Skin of body (tissue), 2 donors: ENCODE results near the gene PRKAR2A. TPM values are rescaled to one million over a fixed set of nuclear protein-coding genes. Genes with fewer than 3 reads are reported as not detected.
A peak's percentile ranks its signal among the peaks of the same experiment; 100 is the strongest.
"Not testable (repeated sequence)": the region's sequence is repeated elsewhere in the genome, so short reads cannot be mapped to it uniquely, and the experiment has no call there.

Experiments used
- DNase-seq: peaks from one replicate; lab custom pipeline; 2025; lab: John Stamatoyannopoulos, UW
- total RNA-seq: library from RNA; depleted of rRNA; stranded (reverse); fragments of >200 nt; gene quantifications from one replicate; pipeline ENCODE4 v1.2.3, GENCODE V29; 2014

Gene PRKAR2A
- total RNA-seq, 1 donor from 2014 or later, result 18.2 TPM

GRCh38 chr3:48782046-48782445 is 65.6 kb downstream of the PRKAR2A start:
- DNase-seq, result no peak

- DNase-seq, result not testable (repeated sequence)
These were observed 69.1 kb downstream of the PRKAR2A start for GRCh38 chr3:48778565-48778964.

GRCh38 chr3:48776854-48777253 is 70.8 kb downstream of the PRKAR2A start:
- DNase-seq, result no peak

- DNase-seq, result no peak
These were observed 77.5 kb downstream of the PRKAR2A start for GRCh38 chr3:48770192-48770502.

GRCh38 chr3:48765376-48765775 is 82.3 kb downstream of the PRKAR2A start:
- no peak for DNase-seq

- DNase-seq, result no peak
These were observed 84.9 kb downstream of the PRKAR2A start for GRCh38 chr3:48762816-48763215.

- DNase-seq, result not testable (repeated sequence)
These were observed 87.6 kb downstream of the PRKAR2A start for GRCh38 chr3:48759991-48760540.

GRCh38 chr3:48759531-48759930 is 88.1 kb downstream of the PRKAR2A start:
- not testable (repeated sequence) for DNase-seq

GRCh38 chr3:48759071-48759470 is 88.6 kb downstream of the PRKAR2A start:
- DNase-seq, result no peak

GRCh38 chr3:48756640-48757039 is 91.0 kb downstream of the PRKAR2A start:
- no peak for DNase-seq

- DNase-seq, result no peak
These were observed 96.8 kb downstream of the PRKAR2A start for GRCh38 chr3:48750856-48751255.

GRCh38 chr3:48748754-48749153 is 98.9 kb downstream of the PRKAR2A start:
- DNase-seq, result no peak

- DNase-seq, result no peak
These were observed 100.0 kb downstream of the PRKAR2A start for GRCh38 chr3:48747706-48748105.

GRCh38 chr3:48747015-48747615 is 100.6 kb downstream of the PRKAR2A start:
- peak; percentile 31 for DNase-seq

GRCh38 chr3:48743773-48744172 is 103.9 kb downstream of the PRKAR2A start:
- no peak for DNase-seq

- not testable (repeated sequence) for DNase-seq
These were observed 106.4 kb downstream of the PRKAR2A start for GRCh38 chr3:48741226-48741625.

GRCh38 chr3:48739955-48740823 is 107.5 kb downstream of the PRKAR2A start:
- no peak for DNase-seq

- DNase-seq, result no peak
These were observed 108.1 kb downstream of the PRKAR2A start for GRCh38 chr3:48739617-48739954.

GRCh38 chr3:48738926-48739616 is 108.6 kb downstream of the PRKAR2A start:
- DNase-seq, result no peak

GRCh38 chr3:48738144-48738536 is 109.5 kb downstream of the PRKAR2A start:
- no peak for DNase-seq

- peak; percentile 31 for DNase-seq
These were observed 112.5 kb downstream of the PRKAR2A start for GRCh38 chr3:48735075-48735767.

GRCh38 chr3:48734541-48734940 is 113.1 kb downstream of the PRKAR2A start:
- not testable (repeated sequence) for DNase-seq
